Mesendoderm (in vitro differentiated cells): ENCODE data around the gene DUSP9.

ENCODE experiments used
- DNase-seq: peaks from one replicate; pipeline ENCODE4 v3.0.0; 2013
- H2AK5ac ChIP-seq: 2 replicates; pipeline ENCODE4 v1.6.1; 2013; ENCODE audit warnings: low read length, inconsistent platforms
- H2BK120ac ChIP-seq: 2 replicates; pipeline ENCODE4 v1.6.1; 2013; ENCODE audit warnings: low read depth, mild to moderate bottlenecking, low read length, moderate library complexity, mixed read lengths
- H2BK15ac ChIP-seq: replicated peaks from 2 replicates; pipeline ENCODE4 v1.6.1; 2013; ENCODE audit warnings: low read depth, mild to moderate bottlenecking, moderate library complexity
- H2BK5ac ChIP-seq: 2 replicates; pipeline ENCODE4 v1.6.1; 2013; ENCODE audit warnings: low read length, inconsistent platforms
- H3K18ac ChIP-seq: 2 replicates; pipeline ENCODE4 v1.6.1; 2013; ENCODE audit warnings: mild to moderate bottlenecking, low read length, mixed read lengths
- H3K23ac ChIP-seq: one replicate; pipeline ENCODE4 v1.6.1; 2013; ENCODE audit warnings: low read length
- H3K27ac ChIP-seq: 2 replicates; pipeline ENCODE4 v1.5.1; 2013; ENCODE audit warnings: low read depth, mild to moderate bottlenecking, inconsistent platforms, low read length, moderate library complexity
- H3K27me3 ChIP-seq: 2 replicates; pipeline ENCODE4 v1.6.1; 2013; ENCODE audit warnings: low read length, control low read depth, mild to moderate bottlenecking, inconsistent platforms; ENCODE audit not compliant: insufficient read depth, poor library complexity
- H3K36me3 ChIP-seq: 2 replicates; pipeline ENCODE4 v1.6.1; 2013; ENCODE audit warnings: low read length, inconsistent platforms; ENCODE audit not compliant: control insufficient read depth, insufficient read depth
- H3K4ac ChIP-seq: one replicate; pipeline ENCODE4 v1.6.1; 2013; ENCODE audit warnings: low read depth, mild to moderate bottlenecking, low read length, moderate library complexity
- H3K4me1 ChIP-seq: 2 replicates; pipeline ENCODE4 v1.6.1; 2013; ENCODE audit warnings: low read depth, low read length, inconsistent platforms; ENCODE audit not compliant: control insufficient read depth
- H3K4me2 ChIP-seq: 2 replicates; pipeline ENCODE4 v1.6.1; 2013; ENCODE audit warnings: low read length
- H3K4me3 ChIP-seq: 2 replicates; pipeline ENCODE4 v1.5.1; 2013; ENCODE audit warnings: mild to moderate bottlenecking, low read length
- H3K56ac ChIP-seq: one replicate; pipeline ENCODE4 v1.6.1; 2013; ENCODE audit warnings: low read length
- H3K79me1 ChIP-seq: 2 replicates; pipeline ENCODE4 v1.6.1; 2013; ENCODE audit warnings: low read length, inconsistent platforms
- H3K79me2 ChIP-seq: 2 replicates; pipeline ENCODE4 v1.6.1; 2013; ENCODE audit warnings: mild to moderate bottlenecking, low read length; ENCODE audit not compliant: control insufficient read depth, insufficient read depth
- H3K9ac ChIP-seq: 2 replicates; pipeline ENCODE4 v1.6.1; 2013; ENCODE audit warnings: low read length, inconsistent platforms
- H4K5ac ChIP-seq: one replicate; pipeline ENCODE4 v1.6.1; 2013; ENCODE audit warnings: low read length
- H4K8ac ChIP-seq: one replicate; pipeline ENCODE4 v1.6.1; 2013; ENCODE audit warnings: low read depth, mild to moderate bottlenecking, control low read depth, low read length, moderate library complexity
- WGBS: extraction: QIAGEN DNeasy Blood & Tissue Kit; methylation state at CpG from one replicate; pipeline ENCODE4 v1.1.7; 2013; ENCODE audit warnings: low lambda C conversion rate, missing lambda C conversion rate; ENCODE audit not compliant: insufficient coverage; ENCODE audit errors: extremely low coverage; 5-methylcytosine and 5-hydroxymethylcytosine counted together

Gene DUSP9

GRCh38 chrX:153667281-153667955 is 20.4 kb downstream of the DUSP9 start:
- no peaks in the 10 kb centered on the region for H3K79me2 ChIP-seq
- H2BK5ac ChIP-seq = no peak overlapping the region
- WGBS = no CpG with 5 or more reads among the region's 11 CpGs
- no peaks in the 10 kb centered on the region for H3K27me3 ChIP-seq
- peak overlapping the region; percentile 32 for H3K9ac ChIP-seq
- no peak overlapping the region for H4K8ac ChIP-seq
- H3K4me1 ChIP-seq = no peaks in the 10 kb centered on the region
- H2BK120ac ChIP-seq = no peak overlapping the region
- no peak overlapping the region for H3K4me3 ChIP-seq
- H2AK5ac ChIP-seq = no peak overlapping the region
- no peaks in the 10 kb centered on the region for H3K79me1 ChIP-seq
- no peak for DNase-seq
- no peak overlapping the region for H3K18ac ChIP-seq
- no peak overlapping the region for H3K4me2 ChIP-seq
- H3K27ac ChIP-seq = no peak overlapping the region
- peak overlapping the region; percentile 37 for H3K56ac ChIP-seq
- no peak overlapping the region for H2BK15ac ChIP-seq
- no peak overlapping the region for H4K5ac ChIP-seq
- H3K23ac ChIP-seq = no peak overlapping the region
- no peak overlapping the region for H3K4ac ChIP-seq
- no peaks in the 10 kb centered on the region for H3K36me3 ChIP-seq

GRCh38 chrX:153667956-153668396 is 21.0 kb downstream of the DUSP9 start:
- Histone ChIP-seq H2BK120ac (no peak overlapping the region), H3K27ac (no peak overlapping the region), H3K4me1 (no peaks in the 10 kb centered on the region), H3K27me3 (no peaks in the 10 kb centered on the region), H3K56ac (peak overlapping the region; percentile 37), H3K79me2 (no peaks in the 10 kb centered on the region), H3K18ac (no peak overlapping the region), H2BK5ac (no peak overlapping the region), H3K36me3 (no peaks in the 10 kb centered on the region), H3K23ac (no peak overlapping the region), H4K5ac (no peak overlapping the region), H3K79me1 (no peaks in the 10 kb centered on the region), H3K4me3 (no peak overlapping the region), H3K4me2 (no peak overlapping the region), H3K9ac (peak overlapping the region; percentile 32), H3K4ac (no peak overlapping the region), H2AK5ac (no peak overlapping the region), H2BK15ac (no peak overlapping the region), H4K8ac (no peak overlapping the region)
- WGBS = no CpG with 5 or more reads among the region's 14 CpGs
- DNase-seq = peak; percentile 80

- H3K9ac ChIP-seq = no peak overlapping the region
- no peak overlapping the region for H2AK5ac ChIP-seq
- no peak overlapping the region for H2BK120ac ChIP-seq
- no peak overlapping the region for H3K4me3 ChIP-seq
- H3K4me2 ChIP-seq = no peak overlapping the region
- DNase-seq = no peak
- H3K79me1 ChIP-seq = no peaks in the 10 kb centered on the region
- H3K4me1 ChIP-seq = no peaks in the 10 kb centered on the region
- H3K36me3 ChIP-seq = no peaks in the 10 kb centered on the region
- H3K23ac ChIP-seq = no peak overlapping the region
- H3K27me3 ChIP-seq = no peaks in the 10 kb centered on the region
- H3K79me2 ChIP-seq = no peaks in the 10 kb centered on the region
- no peak overlapping the region for H3K27ac ChIP-seq
- H3K56ac ChIP-seq = no peak overlapping the region
- no peak overlapping the region for H4K8ac ChIP-seq
- no CpG with 5 or more reads among the region's 11 CpGs for WGBS
- no peak overlapping the region for H3K18ac ChIP-seq
- H4K5ac ChIP-seq = no peak overlapping the region
- H2BK5ac ChIP-seq = no peak overlapping the region
- no peak overlapping the region for H3K4ac ChIP-seq
- no peak overlapping the region for H2BK15ac ChIP-seq
Observed at GRCh38 chrX:153668423-153669173, 21.6 kb downstream of the DUSP9 start.

GRCh38 chrX:153669174-153669890 is 22.3 kb downstream of the DUSP9 start:
- no peak overlapping the region for H2BK5ac ChIP-seq
- no peak overlapping the region for H3K56ac ChIP-seq
- no peak overlapping the region for H2AK5ac ChIP-seq
- no peak overlapping the region for H2BK120ac ChIP-seq
- no peak overlapping the region for H3K9ac ChIP-seq
- H3K4ac ChIP-seq = no peak overlapping the region
- no peak overlapping the region for H4K5ac ChIP-seq
- no peaks in the 10 kb centered on the region for H3K27me3 ChIP-seq
- no peak overlapping the region for H3K18ac ChIP-seq
- H3K4me3 ChIP-seq = no peak overlapping the region
- H3K79me1 ChIP-seq = no peaks in the 10 kb centered on the region
- peak; percentile 60 for DNase-seq
- no peak overlapping the region for H3K23ac ChIP-seq
- H3K27ac ChIP-seq = no peak overlapping the region
- H3K36me3 ChIP-seq = no peaks in the 10 kb centered on the region
- no CpG with 5 or more reads among the region's 17 CpGs for WGBS
- H4K8ac ChIP-seq = no peak overlapping the region
- no peaks in the 10 kb centered on the region for H3K79me2 ChIP-seq
- H3K4me1 ChIP-seq = no peaks in the 10 kb centered on the region
- no peak overlapping the region for H2BK15ac ChIP-seq
- H3K4me2 ChIP-seq = no peak overlapping the region

- H2BK15ac ChIP-seq = no peak overlapping the region
- no peak overlapping the region for H3K56ac ChIP-seq
- DNase-seq = no peak
- H3K9ac ChIP-seq = no peak overlapping the region
- H3K4me2 ChIP-seq = no peak overlapping the region
- no peaks in the 10 kb centered on the region for H3K4me1 ChIP-seq
- H3K79me1 ChIP-seq = no peaks in the 10 kb centered on the region
- no peaks in the 10 kb centered on the region for H3K36me3 ChIP-seq
- H3K23ac ChIP-seq = no peak overlapping the region
- H4K5ac ChIP-seq = no peak overlapping the region
- no peak overlapping the region for H3K18ac ChIP-seq
- no peak overlapping the region for H2BK5ac ChIP-seq
- H2BK120ac ChIP-seq = no peak overlapping the region
- no peak overlapping the region for H3K4ac ChIP-seq
- H3K79me2 ChIP-seq = no peaks in the 10 kb centered on the region
- H3K4me3 ChIP-seq = no peak overlapping the region
- no peak overlapping the region for H4K8ac ChIP-seq
- WGBS = no CpG with 5 or more reads among the region's 23 CpGs
- H3K27ac ChIP-seq = no peak overlapping the region
- no peak overlapping the region for H2AK5ac ChIP-seq
- H3K27me3 ChIP-seq = no peaks in the 10 kb centered on the region
Observed at GRCh38 chrX:153669901-153670731, 23.1 kb downstream of the DUSP9 start.
